Measurements from ENCODE around the gene VPS8.

VPS8 gene

GRCh38 chr3:185079625-185080024 is 267.7 kb downstream of the VPS8 start:
- no peak overlapping the region for H2AFZ ChIP-seq (ENCODE audit: low read depth)
- no peaks in the 10 kb centered on the region for H3K36me3 ChIP-seq (ENCODE audit: insufficient read depth)
- no peak overlapping the region for H3K4me3 ChIP-seq (IDR thresholded peaks at IDR 0.05; ENCODE audit: insufficient read depth, low read depth, low read length)
- no peak overlapping the region for H3K4me2 ChIP-seq
- H3K9ac ChIP-seq = no peak overlapping the region
- TF ChIP-seq CTCF (conservative IDR thresholded peaks at IDR 0.05; ENCODE audit: low read depth, low read length) = no peak
- H3K4me1 ChIP-seq (ENCODE audit: low read depth, poor library complexity, severe bottlenecking) = no peaks in the 10 kb centered on the region
- H4K20me1 ChIP-seq (ENCODE audit: insufficient read depth) = no peaks in the 10 kb centered on the region
- H3K79me2 ChIP-seq (ENCODE audit: insufficient read depth, low read depth) = no peaks in the 10 kb centered on the region
- no peaks in the 10 kb centered on the region for H3K27me3 ChIP-seq (ENCODE audit: insufficient read depth, low read depth)
- no peak overlapping the region for H3K27ac ChIP-seq

GRCh38 chr3:185081521-185081920 is 269.6 kb downstream of the VPS8 start:
- H3K4me1 ChIP-seq (ENCODE audit: low read depth, poor library complexity, severe bottlenecking) = no peaks in the 10 kb centered on the region
- no peak overlapping the region for H3K9ac ChIP-seq
- TF ChIP-seq CTCF (conservative IDR thresholded peaks at IDR 0.05; ENCODE audit: low read depth, low read length) = no peak
- H3K4me3 ChIP-seq (IDR thresholded peaks at IDR 0.05; ENCODE audit: insufficient read depth, low read depth, low read length) = no peak overlapping the region
- no peak overlapping the region for H3K27ac ChIP-seq
- no peaks in the 10 kb centered on the region for H3K36me3 ChIP-seq (ENCODE audit: insufficient read depth)
- no peaks in the 10 kb centered on the region for H4K20me1 ChIP-seq (ENCODE audit: insufficient read depth)
- no peak overlapping the region for H2AFZ ChIP-seq (ENCODE audit: low read depth)
- no peak overlapping the region for H3K4me2 ChIP-seq
- no peaks in the 10 kb centered on the region for H3K79me2 ChIP-seq (ENCODE audit: insufficient read depth, low read depth)
- no peaks in the 10 kb centered on the region for H3K27me3 ChIP-seq (ENCODE audit: insufficient read depth, low read depth)

DNA sequence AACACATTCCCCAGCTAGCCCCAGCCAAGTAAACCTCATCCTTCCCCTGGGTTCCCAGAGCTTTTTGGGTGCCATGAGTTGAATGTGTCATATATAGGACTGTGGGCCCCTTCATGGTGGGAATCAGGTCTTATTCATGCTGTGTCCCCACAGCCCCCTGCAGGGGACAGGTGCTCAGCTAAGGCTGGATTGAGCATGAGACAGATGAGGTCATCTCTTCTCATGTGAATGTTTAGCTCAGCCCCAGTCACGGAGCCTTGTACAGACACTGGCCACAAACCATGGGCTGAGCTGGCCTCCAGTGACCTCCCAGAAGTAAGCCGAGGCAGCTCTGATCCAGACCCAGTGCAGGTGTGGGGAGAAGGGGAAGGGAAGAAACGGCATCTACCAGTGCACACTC is 270.2 kb downstream of the VPS8 start:
- no peak overlapping the region for H2AFZ ChIP-seq (ENCODE audit: low read depth)
- no peaks in the 10 kb centered on the region for H3K27me3 ChIP-seq (ENCODE audit: insufficient read depth, low read depth)

DNA sequence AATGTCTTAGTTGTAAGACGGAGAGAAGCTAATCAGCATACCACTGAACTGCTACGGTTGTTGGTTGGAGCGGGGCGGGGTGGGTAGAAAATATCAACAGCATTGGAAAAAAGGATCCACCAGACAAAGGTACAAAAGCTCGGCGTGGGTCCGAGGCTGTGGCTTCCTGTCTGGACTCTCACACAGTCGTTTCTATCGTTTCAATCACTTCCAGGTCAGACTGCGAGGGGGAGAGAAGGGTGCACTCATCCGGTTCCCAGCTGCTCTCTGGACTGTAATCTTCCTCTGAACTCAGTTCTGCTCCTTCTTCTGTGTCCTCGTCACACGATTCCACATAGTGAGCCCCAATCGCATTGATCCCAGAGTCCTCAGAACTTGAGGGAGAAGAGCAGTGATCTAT is 270.9 kb downstream of the VPS8 start:
- no peak for TF ChIP-seq CTCF (conservative IDR thresholded peaks at IDR 0.05; ENCODE audit: low read depth, low read length)
- no peaks in the 10 kb centered on the region for H3K27me3 ChIP-seq (ENCODE audit: insufficient read depth, low read depth)
- H4K20me1 ChIP-seq (ENCODE audit: insufficient read depth) = no peaks in the 10 kb centered on the region
- peaks cover 9% of the 10 kb centered on the region for H3K4me1 ChIP-seq (ENCODE audit: low read depth, poor library complexity, severe bottlenecking)
- H3K79me2 ChIP-seq (ENCODE audit: insufficient read depth, low read depth) = no peaks in the 10 kb centered on the region
- H3K9ac ChIP-seq = no peak overlapping the region
- no peak overlapping the region for H3K4me3 ChIP-seq (IDR thresholded peaks at IDR 0.05; ENCODE audit: insufficient read depth, low read depth, low read length)
- H3K36me3 ChIP-seq (ENCODE audit: insufficient read depth) = no peaks in the 10 kb centered on the region
- H3K27ac ChIP-seq = no peak overlapping the region
- H3K4me2 ChIP-seq = no peak overlapping the region
- no peak overlapping the region for H2AFZ ChIP-seq (ENCODE audit: low read depth)

More for the DNA sequence above, 270.2 kb downstream of the VPS8 start:
- H4K20me1 ChIP-seq (ENCODE audit: insufficient read depth) = no peaks in the 10 kb centered on the region
- H3K79me2 ChIP-seq (ENCODE audit: insufficient read depth, low read depth) = no peaks in the 10 kb centered on the region
- peaks cover 2% of the 10 kb centered on the region for H3K4me1 ChIP-seq (ENCODE audit: low read depth, poor library complexity, severe bottlenecking)
- no peak for TF ChIP-seq CTCF (conservative IDR thresholded peaks at IDR 0.05; ENCODE audit: low read depth, low read length)
- H3K9ac ChIP-seq = no peak overlapping the region
- no peaks in the 10 kb centered on the region for H3K36me3 ChIP-seq (ENCODE audit: insufficient read depth)
- no peak overlapping the region for H3K27ac ChIP-seq
- no peak overlapping the region for H3K4me2 ChIP-seq
- no peak overlapping the region for H3K4me3 ChIP-seq (IDR thresholded peaks at IDR 0.05; ENCODE audit: insufficient read depth, low read depth, low read length)
